Activated T-helper 1 cell treated with anti-CD3 and anti-CD28 coated beads, Interleukin-2, amount 50 U/mL, for 16 hours (primary cell): ENCODE results near the gene ITGB4.
"Not testable (repeated sequence)": the region's sequence is repeated elsewhere in the genome, so short reads cannot be mapped to it uniquely, and the experiment has no call there.

Experiments used
- DNase-seq, 2 donors: peaks; one replicate each; pipeline ENCODE4 v3.0.0-alpha.2; 2020; ENCODE audit warnings: low read depth in 1 of 2, low spot score in 1 of 2

Gene ITGB4

GRCh38 chr17:75752802-75753513, 31.7 kb downstream of the ITGB4 start:
- DNase-seq: no peak

GRCh38 chr17:75753514-75754377, 32.5 kb downstream of the ITGB4 start:
- peak; percentile 41 to 70 for DNase-seq

- no peak for DNase-seq
Measured at GRCh38 chr17:75754378-75755204, 33.3 kb downstream of the ITGB4 start.

GRCh38 chr17:75755205-75755901, 34.1 kb downstream of the ITGB4 start:
- DNase-seq: no peak

GRCh38 chr17:75755990-75756389, 34.7 kb downstream of the ITGB4 start:
- DNase-seq: no peak

- DNase-seq: no peak
Measured at GRCh38 chr17:75756451-75757085, 35.3 kb downstream of the ITGB4 start.

- no peak for DNase-seq
Measured at GRCh38 chr17:75757086-75757681, 35.9 kb downstream of the ITGB4 start.

GRCh38 chr17:75758131-75758905, 37.1 kb downstream of the ITGB4 start:
- DNase-seq: no peak

- DNase-seq: no peak
Measured at GRCh38 chr17:75759457-75759856, 38.2 kb downstream of the ITGB4 start.

- DNase-seq: not testable (repeated sequence)
Measured at GRCh38 chr17:75759978-75760640, 38.9 kb downstream of the ITGB4 start.

GRCh38 chr17:75762513-75763268, 41.4 kb downstream of the ITGB4 start:
- no peak for DNase-seq

GRCh38 chr17:75763269-75763607, 42.0 kb downstream of the ITGB4 start:
- DNase-seq: no peak

- DNase-seq: no peak
Measured at GRCh38 chr17:75763613-75764416, 42.6 kb downstream of the ITGB4 start.

GRCh38 chr17:75764417-75764710, 43.1 kb downstream of the ITGB4 start:
- no peak for DNase-seq

GRCh38 chr17:75764711-75765421, 43.6 kb downstream of the ITGB4 start, which contains the start of gene GALK1:
TSS of gene GALK1 (minus strand) at chr17:75765192. CDS start at chr17:75765136, 56 bp downstream.
- DNase-seq: peak; percentile 48 to 60

GRCh38 chr17:75765981-75766380, 44.7 kb downstream of the ITGB4 start:
- DNase-seq: no peak

GRCh38 chr17:75767881-75768280, 46.6 kb downstream of the ITGB4 start:
- no peak for DNase-seq
